GM21528 (cell line): ENCODE measurements around the gene BICD1.

Experiments
- ATAC-seq: cut with Tn5 transposase; IDR thresholded peaks from one replicate; pipeline ENCODE4 v1.9.1; 2021; ENCODE audit warnings: mild to moderate bottlenecking, moderate library complexity; ENCODE audit not compliant: unreplicated experiment, low FRiP score

The BICD1 gene

GRCh38 chr12:32136404-32136803 is 29.8 kb downstream of the BICD1 start:
- ATAC-seq = no peak

DNA sequence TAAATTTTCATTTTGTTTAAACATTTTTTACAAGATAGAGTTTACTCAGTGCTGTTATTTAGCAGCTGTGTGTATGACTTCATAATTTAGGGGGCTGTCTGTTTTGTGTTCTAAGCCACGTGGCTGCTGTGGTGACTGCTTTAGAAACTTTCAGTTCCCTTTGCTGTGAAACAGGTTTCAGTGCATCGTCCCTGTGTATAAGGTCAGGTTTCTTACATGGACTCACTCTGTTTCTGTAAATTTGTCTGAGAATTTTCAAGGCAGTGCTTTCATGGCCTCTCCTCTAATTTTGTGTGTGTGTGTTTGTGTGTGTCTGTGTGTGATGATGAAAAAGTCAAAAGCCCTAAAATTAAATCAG is 32.4 kb downstream of the BICD1 start:
- ATAC-seq = peak; percentile 88

- no peak for ATAC-seq
Measured at GRCh38 chr12:32140877-32141276, 34.2 kb downstream of the BICD1 start.

GRCh38 chr12:32145096-32145495 is 38.4 kb downstream of the BICD1 start:
- ATAC-seq = no peak

DNA sequence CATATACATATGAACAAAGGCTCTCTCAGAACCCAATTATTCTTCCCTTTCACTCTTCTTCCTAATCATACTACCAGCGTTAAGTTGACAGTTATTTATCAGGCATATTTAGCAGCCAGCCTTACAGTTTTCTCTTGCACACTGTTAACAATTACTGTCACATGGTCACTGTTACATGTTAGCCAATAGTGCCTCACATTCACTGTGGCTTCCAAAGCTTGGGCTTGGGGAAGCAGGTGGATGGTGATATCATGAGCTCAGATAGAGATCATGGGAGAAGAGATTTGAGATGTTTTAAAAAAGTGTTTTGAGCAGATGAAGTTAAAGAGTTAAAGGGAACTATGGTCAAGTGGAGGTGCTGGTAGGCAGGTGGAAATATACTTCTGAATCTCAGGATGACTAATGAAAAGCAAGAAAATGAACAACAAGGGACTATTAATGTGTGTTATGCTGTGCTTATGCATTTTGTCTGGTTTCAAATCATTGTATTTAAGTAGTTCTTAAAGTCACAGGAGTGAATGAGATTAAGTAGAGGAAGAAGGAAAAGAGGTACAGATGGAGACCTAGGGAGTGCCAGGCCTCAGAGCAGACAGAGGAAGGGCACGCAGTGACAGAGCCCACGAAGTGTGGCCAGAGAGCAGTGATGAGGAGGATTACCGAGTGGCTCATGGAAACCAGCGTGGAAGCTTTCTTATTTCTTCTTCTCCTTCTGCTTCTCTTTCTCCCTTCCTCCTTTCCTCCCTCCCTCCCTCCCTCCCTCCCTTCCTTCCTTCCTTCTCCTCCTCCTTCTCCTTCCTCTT is 39.6 kb downstream of the BICD1 start:
- no peak for ATAC-seq

DNA sequence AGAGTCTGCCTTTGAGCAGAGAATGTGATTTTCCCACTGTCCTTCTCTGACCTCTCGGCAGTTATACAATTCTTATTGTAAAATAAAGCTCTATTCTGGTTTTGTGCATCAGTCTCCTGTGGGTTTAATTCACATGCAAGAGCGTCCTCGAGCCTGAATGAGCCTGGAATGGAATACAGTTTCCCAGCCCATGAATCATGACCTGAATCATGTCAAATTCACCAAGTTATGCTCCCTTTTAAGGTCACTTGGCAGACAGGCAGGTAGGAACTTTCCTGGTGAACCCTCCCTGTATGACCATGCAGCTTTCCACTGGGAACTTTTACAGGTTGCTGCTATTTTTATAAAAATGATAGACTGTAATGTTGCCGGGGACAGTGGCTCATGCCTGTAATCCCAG is 41.7 kb downstream of the BICD1 start:
- no peak for ATAC-seq

DNA sequence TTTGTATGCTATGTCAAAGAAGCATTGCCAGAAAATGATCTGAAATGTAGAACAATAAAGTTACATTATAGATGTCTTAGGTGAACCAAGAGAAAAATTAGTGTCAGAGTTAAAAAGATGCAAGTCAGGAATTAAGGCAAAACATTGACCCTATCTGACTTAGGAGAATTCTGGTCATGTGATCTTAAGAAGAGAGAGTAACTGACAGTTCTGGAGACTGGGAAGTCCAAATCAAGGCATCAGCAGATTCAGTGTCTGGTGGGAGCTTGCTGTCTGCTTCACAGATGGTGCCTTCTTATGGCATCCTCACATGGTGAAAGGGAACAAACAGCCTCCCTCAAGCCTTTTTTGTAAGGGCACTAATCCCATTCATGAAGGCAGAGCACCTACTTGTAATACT is 42.8 kb downstream of the BICD1 start:
- no peak for ATAC-seq

GRCh38 chr12:32151086-32151485 is 44.4 kb downstream of the BICD1 start:
- ATAC-seq = no peak

DNA sequence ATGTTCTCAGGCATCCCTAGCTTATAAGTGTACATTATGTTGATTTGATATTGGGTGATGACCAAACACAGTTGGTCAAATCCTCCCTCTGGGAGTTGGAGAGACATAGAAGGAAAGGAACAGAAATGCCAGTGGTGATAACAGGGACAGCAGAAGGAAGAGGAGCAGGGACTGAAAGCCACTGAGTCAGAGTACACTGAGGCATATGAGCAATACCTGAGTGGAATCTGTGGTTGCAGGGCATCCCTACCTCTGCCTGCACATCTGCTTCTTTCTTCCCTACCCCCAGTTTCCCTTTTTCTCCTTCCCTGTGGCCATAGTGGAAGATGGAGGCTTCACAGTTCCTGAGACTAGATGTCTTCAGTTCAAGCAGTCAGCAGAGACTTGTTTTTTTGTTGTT is 44.9 kb downstream of the BICD1 start:
- ATAC-seq = no peak

GRCh38 chr12:32155041-32155440 is 48.4 kb downstream of the BICD1 start:
- ATAC-seq = no peak

DNA sequence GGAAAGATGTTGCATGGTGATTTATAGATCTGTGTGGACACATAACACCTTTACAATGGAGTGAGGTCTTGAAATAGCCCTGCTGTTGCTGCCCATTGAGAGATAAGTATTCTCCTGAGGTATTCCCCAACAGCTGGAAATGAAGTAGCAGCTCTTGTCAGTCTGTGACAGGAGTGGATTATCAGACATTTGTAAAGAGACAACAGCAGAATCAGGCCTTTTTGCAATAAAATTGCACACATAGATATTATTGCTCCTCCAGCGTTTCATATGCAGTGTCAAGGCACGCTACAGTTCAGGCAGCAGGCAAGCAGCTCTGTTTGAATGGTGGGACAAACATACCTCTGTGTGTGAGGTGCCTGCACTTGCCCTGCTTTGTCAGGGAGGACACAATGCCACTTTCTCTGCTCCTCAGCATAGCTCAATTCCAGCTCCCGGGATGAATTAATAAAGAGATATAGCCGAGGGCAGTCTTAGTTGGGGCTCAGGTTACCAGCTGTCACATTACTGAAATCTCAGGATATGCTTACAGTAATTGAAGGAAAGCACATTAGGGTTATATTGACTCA is 49.4 kb downstream of the BICD1 start:
- ATAC-seq = no peak

GRCh38 chr12:32158525-32158924 is 51.9 kb downstream of the BICD1 start:
- ATAC-seq = no peak

GRCh38 chr12:32159381-32159780 is 52.7 kb downstream of the BICD1 start:
- no peak for ATAC-seq

GRCh38 chr12:32159925-32160324 is 53.3 kb downstream of the BICD1 start:
- ATAC-seq = no peak

- no peak for ATAC-seq
Measured at GRCh38 chr12:32161058-32161457, 54.4 kb downstream of the BICD1 start.

DNA sequence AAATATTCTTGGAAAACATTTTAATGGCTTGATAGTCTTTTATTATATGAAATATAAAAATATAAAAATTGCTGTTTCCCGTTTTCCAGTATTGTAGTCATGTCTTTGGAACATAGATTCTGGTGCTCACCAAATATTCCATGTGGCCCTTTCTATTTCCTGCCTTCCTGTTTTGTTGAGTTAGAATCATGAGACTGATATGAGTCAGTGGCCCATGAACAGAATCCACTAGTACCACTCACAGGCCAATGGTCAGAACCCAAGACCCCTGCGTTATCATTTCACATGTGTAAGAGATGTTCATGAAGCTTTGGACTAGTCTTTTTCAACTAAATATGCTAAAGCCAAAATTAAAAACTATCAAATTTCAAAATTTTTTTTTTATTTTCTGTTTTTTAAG is 56.9 kb downstream of the BICD1 start:
- no peak for ATAC-seq

- no peak for ATAC-seq
Measured at GRCh38 chr12:32166510-32166909, 59.9 kb downstream of the BICD1 start.

DNA sequence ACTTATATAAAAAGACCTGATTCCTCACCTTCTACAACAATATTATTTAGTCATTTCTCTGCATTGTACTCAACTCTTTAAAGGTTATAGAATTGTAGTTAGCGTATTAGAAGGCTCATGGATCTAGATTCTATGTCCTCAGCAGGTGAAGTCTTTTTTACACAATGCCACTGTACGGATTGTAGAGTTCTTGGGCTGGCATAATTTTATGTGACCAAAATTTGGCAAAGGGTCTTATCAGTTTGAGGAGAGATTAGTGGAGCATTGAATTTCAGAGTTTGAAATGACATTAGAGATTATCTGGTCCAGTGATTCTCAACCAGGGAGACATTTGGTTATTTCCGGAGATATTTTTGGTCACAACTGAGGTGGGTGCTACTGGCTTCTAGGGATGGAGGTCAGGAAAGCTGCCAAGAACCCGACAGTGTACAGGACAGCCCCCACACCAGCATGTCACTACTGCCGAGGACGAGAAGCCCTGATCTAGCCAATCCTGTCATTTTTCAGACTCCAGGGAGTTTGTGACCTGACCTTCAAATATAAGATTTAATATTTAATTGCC is 63.9 kb downstream of the BICD1 start:
- no peak for ATAC-seq

GRCh38 chr12:32171211-32171610 is 64.6 kb downstream of the BICD1 start:
- ATAC-seq = no peak

- ATAC-seq = no peak
Measured at GRCh38 chr12:32176606-32177005, 70.0 kb downstream of the BICD1 start.

GRCh38 chr12:32178341-32179010 is 71.8 kb downstream of the BICD1 start:
- ATAC-seq = no peak

DNA sequence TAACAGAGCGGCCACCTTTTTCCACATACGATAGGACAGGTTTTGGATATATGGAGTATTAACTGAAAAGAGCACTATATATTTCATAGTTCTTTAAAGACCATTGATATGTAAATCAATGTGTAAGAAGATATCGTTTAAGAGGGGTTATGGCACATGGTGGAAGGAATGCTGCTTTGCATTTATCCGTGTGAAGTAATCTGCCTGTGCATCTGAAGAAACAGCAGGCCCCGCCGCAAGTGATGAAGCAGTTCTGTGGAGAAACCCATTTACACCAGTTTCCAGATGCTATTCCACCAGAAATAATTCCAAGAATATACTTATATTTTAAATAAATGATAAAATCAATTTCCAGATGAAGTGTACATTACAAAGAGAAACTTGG is 72.4 kb downstream of the BICD1 start:
- no peak for ATAC-seq
